ENCODE results near the gene INHBE. TPM values are rescaled to one million over a fixed set of nuclear protein-coding genes. Genes with fewer than 3 reads are reported as not detected.

The INHBE gene
- total RNA-seq, 4 donors from 2014 or later, result not detected

- TF ChIP-seq POLR2A (IDR thresholded peaks at IDR 0.05) (no peak), CTCF (IDR thresholded peaks at IDR 0.05) (no peak)
- H3K27ac ChIP-seq, result no peak overlapping the region
- H3K27me3 ChIP-seq, result peaks cover 0 to 7% of the 10 kb centered on the region in 2 donors
- H3K9me3 ChIP-seq, result no peaks in the 10 kb centered on the region
- H3K4me3 ChIP-seq, result no peak overlapping the region
- no peak for DNase-seq
- intact Hi-C loops (cut with DNase I; ENCODE audit: low total_unique reads), result no loop called here
- H3K4me1 ChIP-seq, result no peaks in the 10 kb centered on the region
- no peaks in the 10 kb centered on the region for H3K36me3 ChIP-seq
These were observed 14.4 kb downstream of the INHBE start for GRCh38 chr12:57469296-57470164.

DNA sequence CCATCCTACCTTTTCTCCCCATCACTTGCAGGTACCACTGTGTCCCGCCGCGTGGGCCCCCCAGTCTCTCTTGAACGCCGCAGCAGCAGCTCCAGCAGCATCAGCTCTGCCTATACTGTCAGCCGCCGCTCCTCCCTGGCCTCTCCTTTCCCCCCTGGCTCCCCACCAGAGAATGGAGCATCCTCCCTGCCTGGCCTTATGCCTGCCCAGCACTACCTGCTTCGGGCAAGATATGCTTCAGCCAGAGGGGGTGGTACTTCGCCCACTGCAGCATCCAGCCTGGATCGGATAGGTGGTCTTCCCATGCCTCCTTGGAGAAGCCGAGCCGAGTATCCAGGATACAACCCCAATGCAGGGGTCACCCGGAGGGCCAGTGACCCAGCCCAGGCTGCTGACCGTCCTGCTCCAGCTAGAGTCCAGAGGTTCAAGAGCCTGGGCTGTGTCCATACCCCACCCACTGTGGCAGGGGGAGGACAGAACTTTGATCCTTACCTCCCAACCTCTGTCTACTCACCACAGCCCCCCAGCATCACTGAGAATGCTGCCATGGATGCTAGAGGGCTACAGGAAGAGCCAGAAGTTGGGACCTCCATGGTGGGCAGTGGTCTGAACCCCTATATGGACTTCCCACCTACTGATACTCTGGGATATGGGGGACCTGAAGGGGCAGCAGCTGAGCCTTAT is 15.3 kb downstream of the INHBE start:
- intact Hi-C loops (cut with DNase I; ENCODE audit: low total_unique reads), result no loop called here
- TF ChIP-seq POLR2A (IDR thresholded peaks at IDR 0.05), result no peak
- TF ChIP-seq CTCF (IDR thresholded peaks at IDR 0.05), result no peak
- Histone ChIP-seq H3K27ac (no peak overlapping the region), H3K4me3 (no peak overlapping the region), H3K9me3 (no peaks in the 10 kb centered on the region), H3K4me1 (peaks cover 0 to 4% of the 10 kb centered on the region in 2 donors), H3K36me3 (no peaks in the 10 kb centered on the region), H3K27me3 (peaks cover 0 to 13% of the 10 kb centered on the region in 2 donors)
- DNase-seq, result no peak

- DNase-seq, result no peak
- Histone ChIP-seq H3K4me3 (no peak overlapping the region), H3K9me3 (no peaks in the 10 kb centered on the region), H3K36me3 (no peaks in the 10 kb centered on the region), H3K4me1 (peaks cover 0 to 11% of the 10 kb centered on the region in 2 donors), H3K27me3 (peaks cover 5 to 14% of the 10 kb centered on the region in 2 donors), H3K27ac (no peak overlapping the region)
- TF ChIP-seq CTCF (IDR thresholded peaks at IDR 0.05), result no peak
- TF ChIP-seq POLR2A (IDR thresholded peaks at IDR 0.05), result no peak
- intact Hi-C loops (cut with DNase I; ENCODE audit: low total_unique reads), result no loop called here
These were observed 16.0 kb downstream of the INHBE start for GRCh38 chr12:57470970-57471656.

DNA sequence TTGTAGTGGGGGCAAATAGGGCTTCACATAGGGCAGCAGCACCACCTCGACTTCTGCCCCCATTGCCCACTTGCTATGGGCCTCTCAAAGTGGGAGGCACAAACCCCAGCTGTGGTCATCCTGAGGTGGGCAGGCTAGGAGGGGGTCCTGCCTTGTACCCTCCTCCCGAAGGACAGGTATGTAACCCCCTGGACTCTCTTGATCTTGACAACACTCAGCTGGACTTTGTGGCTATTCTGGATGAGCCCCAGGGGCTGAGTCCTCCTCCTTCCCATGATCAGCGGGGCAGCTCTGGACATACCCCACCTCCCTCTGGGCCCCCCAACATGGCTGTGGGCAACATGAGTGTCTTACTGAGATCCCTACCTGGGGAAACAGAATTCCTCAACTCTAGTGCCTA is 16.6 kb downstream of the INHBE start:
- intact Hi-C loops (cut with DNase I; ENCODE audit: low total_unique reads), result no loop called here

More for the DNA sequence above, 16.6 kb downstream of the INHBE start:
- Histone ChIP-seq H3K27me3 (peaks cover 8 to 20% of the 10 kb centered on the region in 2 donors), H3K4me3 (no peak overlapping the region), H3K4me1 (peaks cover 0 to 13% of the 10 kb centered on the region in 2 donors), H3K9me3 (no peaks in the 10 kb centered on the region), H3K36me3 (no peaks in the 10 kb centered on the region), H3K27ac (no peak overlapping the region)
- TF ChIP-seq CTCF (IDR thresholded peaks at IDR 0.05) (no peak), POLR2A (IDR thresholded peaks at IDR 0.05) (no peak)
- no peak for DNase-seq

All from uterus (tissue), 4 donors.